Activated effector memory CD4-positive, alpha-beta T cell treated with anti-CD3 and anti-CD28 coated beads, Interleukin-2, amount 50 U/mL, for 16 hours (primary cell): ENCODE results near the gene ANOS1.
"Not testable (repeated sequence)": the region's sequence is repeated elsewhere in the genome, so short reads cannot be mapped to it uniquely, and the experiment has no call there.

Source experiments
- DNase-seq: peaks from one replicate; pipeline ENCODE4 v3.0.0-alpha.2; 2020

The ANOS1 gene, protein sequence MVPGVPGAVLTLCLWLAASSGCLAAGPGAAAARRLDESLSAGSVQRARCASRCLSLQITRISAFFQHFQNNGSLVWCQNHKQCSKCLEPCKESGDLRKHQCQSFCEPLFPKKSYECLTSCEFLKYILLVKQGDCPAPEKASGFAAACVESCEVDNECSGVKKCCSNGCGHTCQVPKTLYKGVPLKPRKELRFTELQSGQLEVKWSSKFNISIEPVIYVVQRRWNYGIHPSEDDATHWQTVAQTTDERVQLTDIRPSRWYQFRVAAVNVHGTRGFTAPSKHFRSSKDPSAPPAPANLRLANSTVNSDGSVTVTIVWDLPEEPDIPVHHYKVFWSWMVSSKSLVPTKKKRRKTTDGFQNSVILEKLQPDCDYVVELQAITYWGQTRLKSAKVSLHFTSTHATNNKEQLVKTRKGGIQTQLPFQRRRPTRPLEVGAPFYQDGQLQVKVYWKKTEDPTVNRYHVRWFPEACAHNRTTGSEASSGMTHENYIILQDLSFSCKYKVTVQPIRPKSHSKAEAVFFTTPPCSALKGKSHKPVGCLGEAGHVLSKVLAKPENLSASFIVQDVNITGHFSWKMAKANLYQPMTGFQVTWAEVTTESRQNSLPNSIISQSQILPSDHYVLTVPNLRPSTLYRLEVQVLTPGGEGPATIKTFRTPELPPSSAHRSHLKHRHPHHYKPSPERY

DNA sequence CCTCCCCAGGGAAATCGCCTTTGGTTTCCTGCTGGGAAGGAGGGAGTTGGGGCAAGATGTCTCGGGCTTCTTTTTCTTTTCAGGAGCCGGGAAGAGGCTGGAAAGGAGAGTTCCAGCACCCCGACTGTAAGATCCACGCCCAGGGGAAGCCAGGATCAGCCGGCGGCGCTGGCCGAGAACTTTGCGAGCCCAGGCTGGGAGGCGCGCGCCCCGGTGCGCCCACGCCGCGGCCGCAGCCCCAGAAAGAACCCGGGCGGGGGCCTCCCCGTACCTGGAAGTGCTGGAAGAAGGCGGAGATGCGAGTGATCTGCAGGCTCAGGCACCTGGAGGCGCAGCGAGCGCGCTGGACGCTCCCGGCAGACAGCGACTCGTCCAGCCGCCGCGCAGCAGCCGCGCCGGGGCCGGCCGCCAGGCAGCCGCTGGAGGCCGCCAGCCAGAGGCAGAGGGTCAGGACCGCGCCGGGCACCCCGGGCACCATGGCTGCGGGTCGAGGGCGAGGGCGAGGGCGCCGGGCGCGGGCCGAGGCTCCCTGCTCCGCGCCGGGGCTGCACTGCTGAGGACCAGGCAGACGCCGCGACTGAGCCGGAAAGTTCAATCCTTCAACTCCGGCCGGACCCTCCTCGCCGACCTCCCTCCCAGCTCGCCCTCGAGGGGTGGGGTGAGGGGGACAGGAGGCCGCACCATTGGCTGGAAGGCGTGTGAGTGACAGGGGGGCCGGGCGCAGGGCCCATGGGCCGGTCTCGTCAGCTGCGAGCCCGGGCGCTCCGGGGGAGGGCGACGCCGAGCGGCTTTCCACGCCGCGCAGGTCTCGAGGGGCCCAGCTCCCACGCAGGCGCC lies at the start of gene ANOS1:
ANOS1 (minus strand) TSS at position 579 of the 837 bp plus-strand sequence; CDS start at position 478, 101 bp downstream.
- no peak for DNase-seq

DNA sequence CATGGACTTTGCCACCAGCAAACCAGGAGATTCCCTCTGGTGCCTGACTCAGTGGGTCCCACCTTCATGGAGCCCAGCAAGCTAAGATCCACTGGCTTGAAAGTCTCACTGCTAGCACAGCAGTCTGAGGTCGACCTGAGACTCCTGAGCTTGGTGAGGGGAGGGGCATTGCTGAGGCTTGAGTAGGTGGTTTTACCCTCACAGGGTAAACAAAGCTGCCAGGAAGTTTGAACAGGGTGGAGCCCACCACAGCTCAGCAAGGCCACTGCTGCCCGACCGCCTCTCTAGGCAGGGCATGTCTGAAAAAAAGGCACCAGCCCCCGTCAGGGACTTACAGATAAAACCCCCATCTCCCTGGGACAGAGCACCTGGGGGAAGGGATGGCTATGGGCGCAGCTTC lies 41.2 kb upstream of the ANOS1 start:
- no peak for DNase-seq

DNA sequence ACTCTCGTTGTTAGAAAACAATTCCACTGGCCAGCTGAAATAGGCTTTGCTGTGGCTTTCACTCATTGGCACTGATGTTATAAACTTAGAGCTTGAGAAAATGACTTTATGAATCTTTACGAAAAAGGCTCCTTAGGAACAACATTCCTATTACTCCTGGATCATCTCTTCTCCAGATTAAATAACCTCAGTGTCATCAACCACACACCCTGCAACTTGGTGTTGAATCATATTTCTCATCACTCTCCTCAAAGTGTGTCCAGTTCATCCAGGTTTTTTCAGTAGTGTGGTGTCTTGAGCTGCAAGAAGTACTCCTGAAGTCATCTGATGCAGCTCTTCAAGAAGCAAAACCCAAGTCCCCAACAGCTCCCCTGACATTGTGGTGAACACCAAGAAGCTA lies 28.1 kb upstream of the ANOS1 start:
- DNase-seq = no peak

DNA sequence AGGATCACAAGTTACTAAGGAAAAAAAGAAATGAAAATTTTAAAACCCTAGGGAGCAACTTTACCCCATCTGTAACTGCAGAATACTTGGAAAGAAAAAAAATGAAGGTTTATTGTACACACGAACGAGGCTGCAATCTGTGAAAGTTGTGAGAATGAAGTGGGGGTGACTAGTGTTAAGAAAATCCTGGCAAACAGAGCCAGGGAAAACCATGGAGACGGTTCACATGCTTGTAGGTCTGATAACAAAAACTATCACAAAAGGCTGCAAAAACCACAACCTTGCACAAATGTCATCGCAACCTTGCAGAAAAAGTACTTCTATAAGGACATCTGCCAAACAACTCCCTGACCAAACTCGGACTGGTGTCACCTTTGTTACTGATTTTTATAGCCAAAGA lies 26.8 kb upstream of the ANOS1 start:
- not testable (repeated sequence) for DNase-seq

DNA sequence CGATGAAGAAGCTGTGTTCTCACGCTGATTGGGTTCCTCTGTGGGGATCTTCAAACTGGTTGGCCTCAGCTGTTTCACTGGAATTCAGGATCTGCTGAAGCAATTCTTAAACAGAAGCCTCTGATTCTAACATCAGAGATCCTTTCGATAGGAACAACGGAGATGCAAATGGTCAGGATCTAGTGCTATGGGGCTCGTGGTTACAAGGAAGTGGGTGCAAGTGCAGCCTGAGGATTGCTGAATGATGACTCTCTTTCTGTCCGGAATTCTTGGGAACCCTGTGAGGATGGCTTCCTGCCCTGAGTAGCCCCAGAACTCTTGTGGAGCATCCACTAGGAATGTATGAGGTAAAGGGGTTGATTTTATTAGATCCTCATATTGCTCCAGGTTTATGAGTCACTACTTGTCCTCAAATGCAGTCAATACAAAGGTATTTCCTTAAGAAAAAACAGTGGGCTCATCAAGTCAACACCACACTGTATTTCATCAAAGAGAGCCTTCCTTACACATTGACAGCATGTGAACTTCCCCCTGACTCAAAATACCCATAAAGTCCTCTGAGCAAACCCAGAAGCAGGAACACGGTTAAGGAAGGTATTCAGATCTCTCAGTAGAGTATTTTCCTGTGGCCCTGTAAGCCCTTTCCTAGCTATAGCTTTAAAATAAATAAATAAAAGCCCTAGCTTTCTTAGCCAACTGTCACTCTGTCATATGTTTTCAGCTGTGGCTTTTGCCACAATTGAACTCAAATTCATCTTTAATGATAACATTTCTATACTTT lies 25.9 kb upstream of the ANOS1 start:
- not testable (repeated sequence) for DNase-seq

DNA sequence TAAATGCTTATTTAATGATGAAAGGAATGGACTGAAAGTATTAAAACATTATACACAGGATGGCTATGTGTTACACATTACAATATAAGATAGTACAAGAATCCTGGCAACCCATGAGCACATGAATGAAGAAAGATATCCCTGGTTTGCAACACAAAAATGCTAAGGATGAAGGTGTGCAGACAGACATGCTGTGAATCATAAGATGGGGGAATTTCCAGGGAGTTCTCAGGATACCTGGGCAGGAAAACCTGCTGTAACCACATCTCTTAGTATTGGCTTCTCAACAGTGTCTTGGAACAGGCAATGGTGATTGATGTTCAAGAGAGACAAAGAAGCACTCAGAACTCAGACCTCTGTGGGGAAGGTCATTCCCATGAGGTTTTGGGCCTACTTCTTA lies 23.9 kb upstream of the ANOS1 start:
- no peak for DNase-seq

DNA sequence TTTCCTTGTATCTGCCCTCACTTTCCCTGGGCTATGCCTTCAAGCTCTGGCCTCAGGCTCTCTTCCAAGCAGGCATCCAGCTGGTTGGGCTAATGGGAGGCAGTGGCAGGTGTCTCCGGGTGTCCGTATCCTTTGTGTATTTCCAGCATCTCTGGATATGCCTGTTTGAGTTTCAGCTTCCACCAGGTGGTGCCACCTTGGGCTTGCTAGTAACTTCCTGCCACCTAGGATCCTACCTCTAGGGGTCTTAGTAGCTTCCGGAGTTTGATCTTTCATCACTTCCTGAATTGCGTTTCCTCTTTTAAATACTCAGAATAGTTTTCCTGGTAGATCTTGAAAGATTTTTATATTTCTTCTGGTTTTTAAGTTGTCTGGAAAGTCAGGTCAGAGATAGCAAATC lies 23.2 kb upstream of the ANOS1 start:
- DNase-seq = no peak

DNA sequence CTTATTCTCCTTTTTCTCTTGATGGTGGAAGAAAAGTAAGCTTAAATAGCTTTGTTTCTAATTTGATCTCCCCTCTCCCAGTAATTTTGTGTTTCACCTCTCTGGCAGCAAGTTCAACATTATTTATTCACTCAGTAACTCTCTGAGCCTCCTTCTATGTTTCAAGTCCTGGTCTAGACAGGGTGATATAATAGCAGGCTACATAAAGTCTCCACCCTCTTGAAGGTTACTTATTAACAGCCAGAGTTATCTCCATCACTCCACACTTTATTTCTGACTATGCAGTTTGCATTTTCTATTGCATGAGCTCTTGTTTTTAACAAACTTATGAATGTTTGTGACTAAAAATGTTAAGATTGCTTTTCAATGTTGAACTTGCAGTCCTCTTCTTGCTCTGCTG lies 17.8 kb upstream of the ANOS1 start:
- no peak for DNase-seq

DNA sequence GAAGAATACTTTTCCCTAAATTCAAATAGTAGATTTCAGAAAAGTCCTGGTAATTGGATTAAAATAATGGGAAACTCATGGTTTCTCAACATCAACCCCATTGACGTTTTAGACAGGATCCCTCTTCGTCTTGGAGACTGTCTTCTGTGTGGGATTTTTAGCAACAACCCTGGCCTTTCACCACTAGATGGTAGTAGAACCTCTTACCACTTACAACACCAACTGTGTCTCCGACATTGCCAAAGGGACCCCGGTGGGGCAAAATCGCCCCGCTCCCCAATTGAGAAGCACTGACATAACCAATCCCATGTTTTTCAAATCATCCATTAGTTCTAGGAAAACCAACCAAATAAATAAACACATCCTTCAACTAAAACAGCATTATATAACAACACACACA lies 16.9 kb upstream of the ANOS1 start:
- no peak for DNase-seq

DNA sequence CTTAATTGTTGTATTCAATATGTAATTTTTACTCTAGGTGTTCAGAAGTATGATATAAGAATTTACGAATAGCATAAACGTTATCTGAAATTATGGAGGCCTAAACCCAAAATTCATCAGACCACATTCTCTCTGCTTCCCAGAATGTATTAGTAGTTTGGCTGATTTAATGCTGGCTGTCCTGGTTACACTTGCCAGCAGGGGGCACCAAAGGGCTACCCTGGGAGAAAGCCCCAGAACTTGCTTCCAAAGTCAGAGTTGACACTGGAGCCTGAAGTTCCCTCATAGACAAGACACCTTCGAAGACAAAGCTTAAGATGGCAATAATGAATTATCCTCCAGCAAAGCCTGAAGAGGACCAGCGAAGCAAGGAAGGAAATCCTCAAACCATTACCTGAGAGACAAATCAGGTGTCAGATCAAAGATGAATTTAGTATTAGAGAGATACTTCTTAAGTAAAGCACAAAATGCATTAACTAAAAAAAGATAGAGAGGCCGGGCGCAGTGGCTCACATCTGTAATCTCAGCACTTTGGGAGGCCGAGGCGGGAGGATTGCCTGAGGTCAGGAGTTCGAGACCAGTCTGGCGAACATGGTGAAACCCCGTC lies 11.3 kb upstream of the ANOS1 start:
- DNase-seq = peak; percentile 84

DNA sequence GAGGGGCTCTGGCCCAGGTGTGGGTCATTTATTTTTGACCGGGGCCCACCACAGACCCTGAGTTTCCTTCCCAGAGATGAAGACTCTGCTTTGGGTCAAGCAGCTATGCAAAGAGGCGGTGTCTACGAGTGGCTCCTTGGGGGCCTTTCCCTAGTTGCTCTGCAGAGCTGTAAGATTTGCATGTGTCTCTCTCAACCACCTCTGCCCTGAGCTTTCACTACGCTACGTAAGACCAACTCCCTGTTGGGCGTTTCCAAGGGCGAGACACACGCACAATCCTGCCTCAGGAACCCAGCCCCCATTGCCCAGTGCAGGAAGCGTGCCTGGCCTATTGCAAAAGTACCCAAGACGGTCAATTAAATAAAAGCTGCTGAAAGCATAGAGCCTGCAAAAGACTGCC lies 10.0 kb upstream of the ANOS1 start:
- no peak for DNase-seq

DNA sequence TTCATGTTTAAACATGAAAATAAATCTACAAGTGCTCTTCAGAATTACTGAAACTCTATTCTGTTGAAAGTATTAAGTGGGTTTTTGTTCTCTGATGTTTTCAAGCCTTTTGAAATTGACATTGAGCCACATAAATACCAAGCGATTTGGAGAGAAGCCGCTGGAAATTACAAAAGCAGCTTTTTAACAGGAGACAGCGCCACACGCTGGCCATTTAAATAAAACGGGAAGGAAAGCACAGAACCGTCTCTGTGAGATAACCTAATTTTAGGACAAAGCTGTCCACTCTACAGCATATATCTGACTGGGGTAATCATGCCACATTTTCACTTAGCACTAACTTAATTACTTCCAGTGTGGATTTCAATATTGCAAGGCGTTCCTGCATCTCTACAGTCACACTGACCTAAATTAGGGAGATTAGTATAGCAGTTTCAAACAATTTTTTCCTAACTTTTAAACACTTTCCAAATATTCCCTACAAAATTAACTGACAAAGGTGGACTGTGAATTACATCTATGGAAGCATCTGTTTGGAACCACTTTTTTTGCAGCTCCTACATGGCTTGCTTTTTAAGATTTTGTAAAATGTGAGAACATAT lies 6.8 kb upstream of the ANOS1 start:
- DNase-seq = peak; percentile 63

DNA sequence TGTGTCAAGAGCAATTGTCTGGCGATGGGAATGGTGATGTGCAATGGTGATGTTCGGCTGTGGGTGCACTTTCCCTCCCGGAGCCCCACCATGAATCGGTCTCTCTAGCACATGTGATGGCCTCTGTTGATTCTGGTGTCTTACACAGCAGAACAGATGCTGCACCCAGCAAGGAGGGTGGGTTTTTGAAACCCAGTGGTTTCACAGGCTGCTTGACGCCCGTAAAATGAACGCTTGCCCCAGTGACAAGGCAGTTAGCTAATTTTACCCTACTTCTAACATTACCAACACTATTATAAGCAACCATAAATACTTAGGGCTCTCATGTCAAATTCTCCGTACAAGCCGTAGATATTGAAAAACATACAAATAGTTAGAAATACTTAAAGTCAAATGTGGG lies 5.9 kb upstream of the ANOS1 start:
- no peak for DNase-seq

DNA sequence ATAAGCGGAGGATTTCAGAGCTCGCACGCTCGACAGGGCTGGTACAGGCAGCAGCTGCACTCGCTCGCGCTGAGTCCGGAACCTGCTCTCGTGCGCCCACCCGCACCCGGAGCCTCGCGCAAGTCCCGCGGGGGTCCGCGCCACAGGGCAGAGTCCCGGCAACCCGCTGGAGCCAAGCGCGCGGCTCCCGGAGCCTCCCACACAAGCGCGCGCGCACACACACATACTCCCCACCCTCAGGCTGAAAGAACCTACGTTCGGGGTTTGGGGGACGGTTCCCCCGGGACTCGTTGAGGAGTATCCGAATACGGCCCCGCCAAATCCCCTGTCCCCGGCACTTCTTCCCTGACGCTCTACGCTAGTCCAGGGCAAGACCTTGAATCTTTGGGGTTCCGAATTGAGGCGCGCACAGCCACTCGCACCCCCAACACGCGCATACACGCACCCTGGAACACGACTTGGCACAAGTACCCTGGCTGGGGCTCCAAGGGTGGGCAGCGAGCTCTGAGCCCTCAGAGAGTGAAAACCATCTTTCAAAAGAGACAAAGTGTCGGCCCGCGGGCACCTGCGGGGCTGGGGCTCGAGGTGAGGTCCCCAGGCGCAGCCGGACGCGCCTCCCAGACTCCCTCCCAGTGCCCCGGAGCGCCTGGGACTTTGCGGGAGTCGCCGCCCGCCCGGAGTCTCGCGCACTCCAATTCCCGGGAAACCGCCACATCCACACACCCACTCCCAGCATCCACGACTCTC lies 952 bp downstream of the ANOS1 start:
- no peak for DNase-seq

DNA sequence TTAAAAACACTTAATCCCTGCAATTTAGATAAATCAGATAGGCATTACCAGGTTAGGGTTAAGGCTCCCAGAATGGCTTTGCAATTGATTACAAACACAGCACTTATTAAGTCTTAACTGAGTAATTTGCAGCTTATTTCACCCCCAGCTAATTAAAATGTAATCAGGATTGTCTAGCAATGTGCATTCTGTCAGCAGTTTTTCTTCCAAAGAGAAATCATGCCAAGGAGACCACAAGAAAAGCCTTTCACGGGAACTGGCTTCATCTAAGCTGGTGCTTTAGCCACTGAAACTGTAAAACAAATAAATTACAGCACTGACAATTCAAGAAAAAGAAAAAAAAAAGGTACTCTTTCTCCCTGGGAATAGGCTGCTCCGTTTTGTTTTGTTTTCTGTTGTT lies 2.1 kb downstream of the ANOS1 start:
- no peak for DNase-seq

DNA sequence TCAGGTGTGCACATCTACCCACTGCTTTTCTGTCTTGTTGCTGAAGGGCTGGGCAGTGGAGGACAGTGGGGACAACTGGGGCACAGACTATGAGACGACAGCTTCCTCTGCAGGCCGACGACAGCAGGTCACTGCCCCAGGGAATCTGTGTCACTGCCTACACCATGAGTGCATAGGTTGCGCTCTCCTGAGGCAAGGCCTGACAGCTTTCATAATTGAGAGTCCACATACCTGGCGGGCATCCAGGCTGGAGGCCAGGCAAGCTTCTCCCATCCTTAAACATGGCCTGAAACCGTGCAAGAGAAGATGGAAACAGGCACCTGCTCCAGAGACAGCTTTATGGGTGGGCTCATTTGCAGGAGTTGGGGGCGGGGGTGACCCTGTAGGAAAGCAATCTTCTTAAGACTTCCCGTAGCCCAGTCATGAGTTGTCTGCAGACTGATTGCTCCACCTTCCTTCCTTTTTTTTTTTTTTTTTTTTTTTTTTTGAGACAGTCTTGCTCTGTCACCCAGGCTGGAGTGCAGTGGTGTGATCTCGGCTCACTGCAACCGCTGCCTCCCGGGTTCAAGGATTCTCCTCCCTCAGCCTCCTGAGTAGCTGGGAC lies 2.9 kb downstream of the ANOS1 start:
- no peak for DNase-seq

DNA sequence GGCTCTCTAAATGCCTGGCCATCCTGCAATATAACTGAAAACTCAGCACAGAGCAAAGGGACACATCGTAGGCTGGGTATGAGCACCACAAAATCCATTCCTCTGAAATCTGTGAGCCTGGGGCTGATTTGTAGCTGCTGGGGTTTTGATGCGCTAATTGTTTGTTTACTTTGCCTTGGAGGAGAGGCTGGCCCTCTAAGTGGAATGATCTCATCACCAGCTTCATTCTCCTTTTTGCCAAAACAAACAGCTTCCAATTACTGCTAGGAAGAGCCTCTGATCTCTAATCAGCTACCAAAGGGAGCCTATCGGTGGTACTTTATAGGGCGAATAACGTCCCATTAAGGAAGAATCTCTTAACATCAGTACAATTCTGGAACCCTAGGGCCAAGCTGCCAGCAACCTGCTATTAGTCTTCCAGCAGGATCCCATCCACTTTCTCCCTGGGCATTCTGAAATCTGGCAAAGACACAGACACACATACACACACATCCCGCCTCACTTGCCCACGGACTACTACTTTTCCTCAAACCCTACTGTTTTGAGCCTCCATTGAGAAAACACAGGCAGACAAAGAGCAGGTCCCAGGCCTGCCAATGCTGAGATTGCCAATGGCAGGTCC lies 5.8 kb downstream of the ANOS1 start:
- no peak for DNase-seq

DNA sequence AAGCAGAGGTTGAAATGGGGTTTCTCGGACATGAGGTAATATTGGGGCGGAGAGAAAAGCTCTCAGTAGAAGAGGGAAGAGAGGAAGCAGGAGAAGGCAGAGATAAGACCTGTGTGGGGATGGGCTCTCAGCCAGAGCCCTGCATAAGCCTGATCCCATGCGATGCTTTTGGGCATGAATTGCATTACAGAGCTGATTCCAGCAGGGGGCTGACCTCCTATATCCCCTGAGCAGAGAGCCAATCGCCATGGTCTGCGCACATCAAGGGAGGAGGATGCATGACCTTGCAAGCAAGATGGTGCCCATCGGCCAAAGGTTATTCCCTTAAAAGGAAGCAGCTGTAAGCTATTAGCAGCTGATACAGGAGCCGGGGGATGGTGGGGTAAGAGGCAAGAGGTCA lies 7.6 kb downstream of the ANOS1 start:
- DNase-seq = no peak

DNA sequence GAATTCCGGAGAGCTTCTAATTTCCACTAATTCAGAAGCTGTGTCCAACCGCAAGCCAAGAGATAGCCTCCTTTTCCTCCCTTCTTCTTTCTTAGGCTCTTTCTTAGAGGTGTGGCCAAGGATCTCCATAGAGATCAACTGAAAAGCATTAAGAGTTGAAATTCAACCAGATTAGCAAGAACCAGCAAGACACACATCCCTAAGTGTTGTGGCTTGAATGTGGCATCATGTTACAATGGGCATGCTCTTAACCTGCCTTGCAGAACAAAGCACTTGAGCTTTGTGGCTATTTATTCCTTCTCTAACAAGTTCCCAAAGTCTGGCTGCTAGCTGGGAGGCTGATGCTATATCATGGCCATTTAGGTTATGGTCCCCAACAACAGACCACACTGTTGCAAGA lies 10.4 kb downstream of the ANOS1 start:
- DNase-seq = no peak

DNA sequence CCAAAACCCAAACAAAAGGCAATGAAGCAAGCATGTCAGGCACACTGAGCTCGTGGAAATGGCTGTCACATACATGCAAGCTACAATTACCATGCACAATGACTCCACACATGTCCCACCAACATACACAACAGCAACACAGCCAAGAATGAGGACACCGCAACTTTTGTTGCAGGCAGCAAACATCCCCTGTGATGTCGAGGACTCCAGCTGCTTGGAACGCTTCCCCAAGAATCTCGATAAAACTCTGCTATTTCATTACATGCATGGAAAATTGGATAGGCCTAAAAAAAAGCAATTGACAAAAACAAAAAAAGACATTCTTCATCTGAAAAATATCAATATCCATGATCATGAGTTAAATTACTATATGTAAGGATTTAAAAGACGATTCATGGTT lies 11.8 kb downstream of the ANOS1 start:
- no peak for DNase-seq
